ENCODE data around the gene MYO9B.
"Not testable (repeated sequence)": the region's sequence is repeated elsewhere in the genome, so short reads cannot be mapped to it uniquely, and the experiment has no call there.

Gene MYO9B

DNA sequence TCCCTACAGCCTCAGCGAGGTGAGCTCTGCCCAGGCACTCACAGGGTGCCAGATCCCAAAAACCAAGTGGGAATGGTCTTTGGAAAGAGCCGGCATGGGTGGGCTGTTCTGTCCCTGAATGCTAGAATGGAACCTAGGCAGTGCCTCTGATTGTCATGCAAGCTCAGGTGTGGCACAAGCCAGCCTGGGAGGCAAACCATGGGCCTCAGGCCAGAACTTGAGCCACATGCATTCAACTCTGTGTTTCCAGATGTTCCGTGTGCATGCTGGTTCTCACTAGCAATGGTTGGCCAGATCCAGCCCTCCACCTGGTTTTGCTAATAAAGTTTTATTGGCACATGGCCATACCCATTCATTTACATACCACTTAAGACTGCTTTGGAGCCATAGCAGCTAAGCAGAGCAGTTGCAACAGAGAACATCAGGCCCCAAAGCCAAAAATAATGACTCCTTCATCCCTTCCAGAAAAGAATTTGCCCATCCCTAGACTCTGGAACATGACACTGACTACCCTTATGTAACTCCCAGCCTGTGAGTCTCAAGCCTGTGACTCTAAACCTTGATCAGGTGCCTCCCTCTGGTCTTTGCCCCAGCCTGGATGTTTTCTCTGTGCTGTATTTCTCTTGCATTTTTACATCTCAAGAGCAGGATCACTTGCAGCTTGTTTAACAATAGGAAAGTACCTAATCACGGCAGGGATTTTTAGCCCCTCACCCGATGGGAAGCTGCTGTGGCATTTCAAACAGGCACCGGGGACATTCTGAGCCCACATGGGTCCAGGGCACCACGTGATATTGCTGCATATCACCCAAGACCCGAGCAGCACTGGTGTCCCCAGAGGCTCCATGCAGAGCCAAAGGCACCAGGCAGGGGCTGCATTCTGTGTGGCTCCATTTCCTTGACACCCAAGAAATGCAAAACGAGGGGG lies 84.2 kb downstream of the MYO9B start:
- CTCF ChIA-PET, result interaction anchor here (1.5 kb wide), 1 partner anchor 10 kb away, joined by 4 read pairs; no protein-coding TSS in a partner anchor

DNA sequence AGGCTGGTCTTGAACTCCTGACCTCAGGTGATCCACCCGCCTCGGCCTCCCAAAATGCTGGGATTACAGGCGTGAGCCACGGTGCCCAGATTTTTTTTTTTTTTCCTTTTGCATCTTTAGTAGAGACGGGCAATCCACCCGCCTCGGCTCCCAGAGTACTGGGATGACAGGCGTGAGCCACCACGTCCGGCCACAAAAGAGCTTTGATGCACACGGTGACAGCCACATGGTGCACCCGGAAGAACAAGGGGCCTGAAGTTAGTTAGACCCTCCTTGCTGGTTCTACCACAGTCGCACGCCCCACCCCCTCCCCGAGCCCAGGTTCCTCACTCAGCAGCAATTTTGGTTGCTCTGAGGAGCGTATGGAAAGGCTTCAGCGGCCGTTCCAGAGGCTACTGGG lies 85.3 kb downstream of the MYO9B start:
- Histone ChIP-seq H3K27ac (ENCODE audit: insufficient read depth in 1 of 2, low read depth in 1 of 2, low read length in 2 of 2, poor library complexity in 1 of 2, severe bottlenecking in 2 of 2) (no peak overlapping the region), H3K27me3 (replicated peaks in 2 of 5; ENCODE audit: control insufficient read depth in 4 of 5, insufficient read depth in 5 of 5, low read length in 4 of 5) (no peaks in the 10 kb centered on the region), H3K36me3 (ENCODE audit: control insufficient read depth in 4 of 4, insufficient read depth in 4 of 4, low read length in 3 of 4) (peaks cover 15 to 89% (median 61%) of the 10 kb centered on the region in 4 experiments), H3K4me1 (ENCODE audit: control extremely low read depth in 1 of 4, control insufficient read depth in 4 of 4, insufficient read depth in 4 of 4, low read length in 3 of 4) (no peaks in the 10 kb centered on the region), H3K4me3 (ENCODE audit: control insufficient read depth in 1 of 7, extremely low read depth in 1 of 7, insufficient read depth in 4 of 7, low read depth in 2 of 7, low read length in 6 of 7) (no peak overlapping the region), H3K9me3 (ENCODE audit: control extremely low read depth in 1 of 5, control insufficient read depth in 4 of 5, insufficient read depth in 2 of 5, low read depth in 1 of 5, low read length in 4 of 5) (peaks cover 0 to 11% (median 4%) of the 10 kb centered on the region in 5 experiments)
- ChIA-PET POLR2A (no interaction called here), CTCF (no interaction called here)
- 98% methylated on average over 14 of the region's 18 CpGs for WGBS (ENCODE audit: insufficient coverage)
- DNase-seq, result no peak

More for the DNA sequence above, 84.2 kb downstream of the MYO9B start:
- no peaks in the 10 kb centered on the region for H3K27me3 ChIP-seq (replicated peaks in 2 of 5; ENCODE audit: control insufficient read depth in 4 of 5, insufficient read depth in 5 of 5, low read length in 4 of 5)
- H3K4me3 ChIP-seq (ENCODE audit: control insufficient read depth in 1 of 7, extremely low read depth in 1 of 7, insufficient read depth in 4 of 7, low read depth in 2 of 7, low read length in 6 of 7), result no peak overlapping the region
- peaks cover 17 to 89% (median 61%) of the 10 kb centered on the region in 4 experiments for H3K36me3 ChIP-seq (ENCODE audit: control insufficient read depth in 4 of 4, insufficient read depth in 4 of 4, low read length in 3 of 4)
- DNase-seq, result no peak
- H3K27ac ChIP-seq (ENCODE audit: insufficient read depth in 1 of 2, low read depth in 1 of 2, low read length in 2 of 2, poor library complexity in 1 of 2, severe bottlenecking in 2 of 2), result no peak overlapping the region
- H3K4me1 ChIP-seq (ENCODE audit: control extremely low read depth in 1 of 4, control insufficient read depth in 4 of 4, insufficient read depth in 4 of 4, low read length in 3 of 4), result no peaks in the 10 kb centered on the region
- H3K9me3 ChIP-seq (ENCODE audit: control extremely low read depth in 1 of 5, control insufficient read depth in 4 of 5, insufficient read depth in 2 of 5, low read depth in 1 of 5, low read length in 4 of 5), result peaks cover 0 to 11% (median 4%) of the 10 kb centered on the region in 5 experiments
- 98% methylated on average over 9 of the region's 9 CpGs for WGBS (ENCODE audit: insufficient coverage)
- POLR2A ChIA-PET, result interaction anchor here (1.4 kb wide), 1 partner anchor 83 kb away, joined by 3 read pairs; no protein-coding TSS in a partner anchor

DNA sequence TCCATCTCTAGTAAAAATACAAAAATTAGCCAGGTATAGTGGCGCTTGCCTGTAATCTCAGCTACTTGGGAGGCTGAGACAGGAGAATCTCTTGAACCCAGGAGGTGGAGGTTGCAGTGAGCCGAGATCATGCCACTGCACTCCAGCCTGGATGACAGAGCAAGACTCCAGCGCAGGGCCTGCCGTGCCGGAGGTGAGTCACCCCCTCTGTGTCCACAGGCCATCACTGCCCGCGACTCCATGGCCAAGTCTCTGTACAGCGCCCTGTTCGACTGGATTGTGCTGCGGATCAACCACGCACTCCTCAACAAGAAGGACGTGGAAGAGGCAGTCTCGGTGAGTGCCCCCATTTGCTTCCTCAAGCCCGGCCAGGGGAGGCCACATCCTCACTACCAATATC lies 86.6 kb downstream of the MYO9B start:
- DNase-seq; CTCF ChIA-PET; H3K4me3 ChIP-seq (ENCODE audit: control insufficient read depth in 1 of 7, extremely low read depth in 1 of 7, insufficient read depth in 4 of 7, low read depth in 2 of 7, low read length in 6 of 7); H3K27me3 ChIP-seq (replicated peaks in 2 of 5; ENCODE audit: control insufficient read depth in 4 of 5, insufficient read depth in 5 of 5, low read length in 4 of 5); POLR2A ChIA-PET; H3K27ac ChIP-seq (ENCODE audit: insufficient read depth in 1 of 2, low read depth in 1 of 2, low read length in 2 of 2, poor library complexity in 1 of 2, severe bottlenecking in 2 of 2); H3K4me1 ChIP-seq (ENCODE audit: control extremely low read depth in 1 of 4, control insufficient read depth in 4 of 4, insufficient read depth in 4 of 4, low read length in 3 of 4): not testable (repeated sequence)
- 99% methylated on average over 14 of the region's 14 CpGs for WGBS (ENCODE audit: insufficient coverage)
- H3K9me3 ChIP-seq (ENCODE audit: control extremely low read depth in 1 of 5, control insufficient read depth in 4 of 5, insufficient read depth in 2 of 5, low read depth in 1 of 5, low read length in 4 of 5), result peaks cover 0 to 11% (median 4%) of the 10 kb centered on the region in 5 experiments
- H3K36me3 ChIP-seq (ENCODE audit: control insufficient read depth in 4 of 4, insufficient read depth in 4 of 4, low read length in 3 of 4), result peaks cover 18 to 86% (median 60%) of the 10 kb centered on the region in 4 experiments

DNA sequence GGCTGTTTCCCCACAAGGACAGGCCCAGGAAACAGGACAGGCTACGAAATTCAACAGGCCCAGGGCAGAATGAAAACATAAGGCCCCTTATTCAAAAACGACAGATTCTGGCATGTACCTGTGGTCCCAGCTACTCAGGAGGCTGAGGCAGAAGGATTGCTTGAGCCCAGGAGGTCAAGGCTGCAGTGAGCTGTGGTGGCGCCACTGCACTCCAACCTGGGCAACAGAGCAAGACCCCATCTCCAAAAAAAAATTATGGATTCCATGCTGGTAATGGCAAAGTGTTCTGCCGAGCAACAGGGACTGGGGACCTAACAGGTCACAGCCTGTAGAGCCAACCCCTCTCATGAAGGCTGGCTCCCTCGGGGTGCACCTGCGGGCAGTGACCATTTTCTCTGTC lies 87.0 kb downstream of the MYO9B start:
- ChIA-PET CTCF (interaction anchor here (1.4 kb wide), 1 partner anchor 14 kb away, joined by 3 read pairs; no protein-coding TSS in a partner anchor), POLR2A (no interaction called here)
- WGBS (ENCODE audit: insufficient coverage), result 84% methylated on average over 6 of the region's 6 CpGs
- no peak for DNase-seq
- peaks cover 0 to 11% (median 4%) of the 10 kb centered on the region in 5 experiments for H3K9me3 ChIP-seq (ENCODE audit: control extremely low read depth in 1 of 5, control insufficient read depth in 4 of 5, insufficient read depth in 2 of 5, low read depth in 1 of 5, low read length in 4 of 5)
- H3K4me3 ChIP-seq (ENCODE audit: control insufficient read depth in 1 of 7, extremely low read depth in 1 of 7, insufficient read depth in 4 of 7, low read depth in 2 of 7, low read length in 6 of 7), result no peak overlapping the region
- H3K4me1 ChIP-seq (ENCODE audit: control extremely low read depth in 1 of 4, control insufficient read depth in 4 of 4, insufficient read depth in 4 of 4, low read length in 3 of 4), result no peaks in the 10 kb centered on the region
- peaks cover 18 to 85% (median 62%) of the 10 kb centered on the region in 4 experiments for H3K36me3 ChIP-seq (ENCODE audit: control insufficient read depth in 4 of 4, insufficient read depth in 4 of 4, low read length in 3 of 4)
- no peaks in the 10 kb centered on the region for H3K27me3 ChIP-seq (replicated peaks in 2 of 5; ENCODE audit: control insufficient read depth in 4 of 5, insufficient read depth in 5 of 5, low read length in 4 of 5)
- H3K27ac ChIP-seq (ENCODE audit: insufficient read depth in 1 of 2, low read depth in 1 of 2, low read length in 2 of 2, poor library complexity in 1 of 2, severe bottlenecking in 2 of 2), result no peak overlapping the region

DNA sequence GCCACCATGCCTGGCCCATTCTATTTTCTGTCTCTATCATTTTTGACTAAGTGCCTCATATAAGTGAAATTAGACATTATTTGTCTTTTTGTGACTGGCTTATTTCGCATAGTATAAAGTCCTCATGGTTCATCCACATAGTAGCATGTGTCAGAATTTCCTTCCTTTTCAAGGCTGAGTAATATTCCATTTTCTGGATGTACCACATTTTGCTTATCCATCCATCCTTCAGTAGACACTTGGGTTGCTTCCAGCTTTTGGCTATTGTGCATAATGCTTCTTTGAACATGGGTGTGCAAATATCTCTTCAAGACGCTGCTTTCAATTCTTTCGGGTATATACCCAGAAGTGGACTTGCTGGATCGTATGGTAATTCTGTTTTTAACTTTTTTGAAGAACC lies 88.1 kb downstream of the MYO9B start:
- Histone ChIP-seq H3K27ac (ENCODE audit: insufficient read depth in 1 of 2, low read depth in 1 of 2, low read length in 2 of 2, poor library complexity in 1 of 2, severe bottlenecking in 2 of 2) (no peak overlapping the region), H3K4me3 (ENCODE audit: control insufficient read depth in 1 of 7, extremely low read depth in 1 of 7, insufficient read depth in 4 of 7, low read depth in 2 of 7, low read length in 6 of 7) (no peak overlapping the region), H3K36me3 (ENCODE audit: control insufficient read depth in 4 of 4, insufficient read depth in 4 of 4, low read length in 3 of 4) (peaks cover 23 to 87% (median 66%) of the 10 kb centered on the region in 4 experiments), H3K27me3 (replicated peaks in 2 of 5; ENCODE audit: control insufficient read depth in 4 of 5, insufficient read depth in 5 of 5, low read length in 4 of 5) (no peaks in the 10 kb centered on the region), H3K4me1 (ENCODE audit: control extremely low read depth in 1 of 4, control insufficient read depth in 4 of 4, insufficient read depth in 4 of 4, low read length in 3 of 4) (no peaks in the 10 kb centered on the region), H3K9me3 (ENCODE audit: control extremely low read depth in 1 of 5, control insufficient read depth in 4 of 5, insufficient read depth in 2 of 5, low read depth in 1 of 5, low read length in 4 of 5) (peaks cover 0 to 11% (median 4%) of the 10 kb centered on the region in 5 experiments)
- ChIA-PET POLR2A (no interaction called here), CTCF (interaction anchor here (0.6 to 1.4 kb wide), 7 partner anchors 11 to 505 kb away, joined by 3 to 4 read pairs (median 3); no protein-coding TSS in a partner anchor)
- 100% methylated on average over 4 of the region's 4 CpGs for WGBS (ENCODE audit: insufficient coverage)
- no peak for DNase-seq

DNA sequence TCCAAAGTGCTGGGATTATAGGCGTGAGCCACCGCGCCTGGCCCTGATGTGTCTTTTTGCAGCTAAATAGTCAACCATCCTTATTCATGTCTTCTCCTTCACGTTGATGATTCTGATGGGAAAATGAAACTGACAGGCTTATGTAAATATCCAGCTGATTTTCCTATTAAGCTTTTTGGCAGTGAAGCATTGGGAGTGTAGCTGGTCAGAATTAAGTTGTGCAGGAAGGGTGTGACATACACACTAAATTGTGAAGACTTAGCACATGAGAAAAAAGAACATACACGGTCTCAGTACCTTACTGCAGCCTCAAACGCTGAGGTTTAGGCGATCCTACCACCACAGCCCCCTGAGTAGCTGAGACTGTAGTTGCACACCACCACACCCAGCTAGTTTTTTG lies 89.1 kb downstream of the MYO9B start:
- Histone ChIP-seq H3K27ac (ENCODE audit: insufficient read depth in 1 of 2, low read depth in 1 of 2, low read length in 2 of 2, poor library complexity in 1 of 2, severe bottlenecking in 2 of 2) (no peak overlapping the region), H3K9me3 (ENCODE audit: control extremely low read depth in 1 of 5, control insufficient read depth in 4 of 5, insufficient read depth in 2 of 5, low read depth in 1 of 5, low read length in 4 of 5) (peaks cover 0 to 11% (median 4%) of the 10 kb centered on the region in 5 experiments), H3K27me3 (replicated peaks in 2 of 5; ENCODE audit: control insufficient read depth in 4 of 5, insufficient read depth in 5 of 5, low read length in 4 of 5) (no peaks in the 10 kb centered on the region), H3K4me3 (ENCODE audit: control insufficient read depth in 1 of 7, extremely low read depth in 1 of 7, insufficient read depth in 4 of 7, low read depth in 2 of 7, low read length in 6 of 7) (no peak overlapping the region), H3K4me1 (ENCODE audit: control extremely low read depth in 1 of 4, control insufficient read depth in 4 of 4, insufficient read depth in 4 of 4, low read length in 3 of 4) (no peaks in the 10 kb centered on the region), H3K36me3 (ENCODE audit: control insufficient read depth in 4 of 4, insufficient read depth in 4 of 4, low read length in 3 of 4) (peaks cover 25 to 88% (median 64%) of the 10 kb centered on the region in 4 experiments)
- ChIA-PET POLR2A (no interaction called here), CTCF (interaction anchor here (0.6 to 1.4 kb wide), 6 partner anchors 10 to 265 kb away, joined by 3 to 4 read pairs (median 3); no protein-coding TSS in a partner anchor)
- no peak for DNase-seq
- WGBS (ENCODE audit: insufficient coverage), result 82% methylated on average over 4 of the region's 7 CpGs

DNA sequence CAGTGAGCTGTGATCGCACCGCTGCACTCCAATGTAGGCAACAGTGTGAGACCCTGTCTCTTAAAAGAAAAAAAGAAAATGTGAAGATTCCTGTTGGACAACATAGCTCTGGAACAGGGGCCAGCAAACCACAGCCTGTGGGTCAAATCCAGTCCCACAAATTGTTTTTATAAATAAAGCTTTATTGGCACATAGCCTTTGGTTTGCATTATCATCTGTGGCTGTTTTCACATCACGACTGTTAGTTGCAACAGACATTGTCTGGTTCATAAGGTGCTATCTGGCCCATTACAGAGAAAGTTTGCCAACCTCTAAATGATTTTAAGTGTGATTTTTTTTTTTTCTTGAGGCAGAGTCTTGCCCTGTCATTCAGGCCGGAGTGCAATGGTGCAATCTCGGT lies 90.1 kb downstream of the MYO9B start:
- Histone ChIP-seq H3K9me3 (ENCODE audit: control extremely low read depth in 1 of 5, control insufficient read depth in 4 of 5, insufficient read depth in 2 of 5, low read depth in 1 of 5, low read length in 4 of 5) (peaks cover 0 to 11% (median 4%) of the 10 kb centered on the region in 5 experiments), H3K27me3 (replicated peaks in 2 of 5; ENCODE audit: control insufficient read depth in 4 of 5, insufficient read depth in 5 of 5, low read length in 4 of 5) (no peaks in the 10 kb centered on the region), H3K4me1 (ENCODE audit: control extremely low read depth in 1 of 4, control insufficient read depth in 4 of 4, insufficient read depth in 4 of 4, low read length in 3 of 4) (no peaks in the 10 kb centered on the region), H3K4me3 (ENCODE audit: control insufficient read depth in 1 of 7, extremely low read depth in 1 of 7, insufficient read depth in 4 of 7, low read depth in 2 of 7, low read length in 6 of 7) (no peak overlapping the region), H3K27ac (ENCODE audit: insufficient read depth in 1 of 2, low read depth in 1 of 2, low read length in 2 of 2, poor library complexity in 1 of 2, severe bottlenecking in 2 of 2) (no peak overlapping the region), H3K36me3 (ENCODE audit: control insufficient read depth in 4 of 4, insufficient read depth in 4 of 4, low read length in 3 of 4) (peaks cover 29 to 90% (median 63%) of the 10 kb centered on the region in 4 experiments)
- CTCF ChIA-PET, result interaction anchor here (1.2 kb wide), 1 partner anchor 94 kb away, joined by 3 read pairs; no protein-coding TSS in a partner anchor
- WGBS (ENCODE audit: insufficient coverage), result 100% methylated on average over 5 of the region's 5 CpGs
- no peak for DNase-seq
- POLR2A ChIA-PET, result no interaction called here
